OCI-LY1 (cell line): Measurements from ENCODE around the gene WFS1.

Experiments used
- H2AFZ ChIP-seq: fragments of 200-600 bp; sonication (generic), shearing (Covaris generic); 2 replicates; pipeline ENCODE4 v1.6.0; 2014; ENCODE audit warnings: antibody characterized with exemption, mild to moderate bottlenecking, low read length
- H3F3A ChIP-seq: fragments of 200-600 bp; sonication (generic), shearing (Covaris generic); 2 replicates; pipeline ENCODE4 v1.6.0; 2014; ENCODE audit warnings: mild to moderate bottlenecking, antibody characterized with exemption, low read length, moderate library complexity; ENCODE audit not compliant: insufficient read depth
- H3K27ac ChIP-seq: fragments of 200-600 bp; sonication (generic); 2 replicates; pipeline ENCODE4 v1.5.1; 2014; ENCODE audit warnings: low read length, mixed run types, mild to moderate bottlenecking, low read depth; ENCODE audit not compliant: poor library complexity, severe bottlenecking
- H3K27me3 ChIP-seq: fragments of 200-600 bp; sonication (generic); 2 replicates; pipeline ENCODE4 v1.6.0; 2014; ENCODE audit warnings: antibody characterized with exemption, mild to moderate bottlenecking, low read length, moderate library complexity; ENCODE audit not compliant: insufficient read depth
- H3K36me3 ChIP-seq: fragments of 200-600 bp; sonication (generic); 2 replicates; pipeline ENCODE4 v1.6.1; 2014; ENCODE audit warnings: mild to moderate bottlenecking, antibody characterized with exemption, low read length, moderate library complexity, mixed read lengths; ENCODE audit not compliant: insufficient read depth
- H3K4me1 ChIP-seq: fragments of 200-600 bp; sonication (generic); 2 replicates; pipeline ENCODE4 v1.5.1; 2014; ENCODE audit warnings: mild to moderate bottlenecking, low read length, moderate library complexity; ENCODE audit not compliant: insufficient read depth, severe bottlenecking
- H3K4me2 ChIP-seq: fragments of 200-600 bp; sonication (generic), shearing (Covaris generic); 2 replicates; pipeline ENCODE4 v1.6.1; 2014; ENCODE audit warnings: low read length
- H3K4me3 ChIP-seq: fragments of 200-600 bp; sonication (generic); 2 replicates; pipeline ENCODE4 v1.5.1; 2014; ENCODE audit warnings: low read length, low read depth, mild to moderate bottlenecking, mixed read lengths; ENCODE audit not compliant: poor library complexity, severe bottlenecking
- H3K79me2 ChIP-seq: fragments of 200-600 bp; shearing (Covaris generic); 2 replicates; pipeline ENCODE4 v1.6.1; 2016; ENCODE audit warnings: mixed run types, low read length, mixed read lengths; ENCODE audit not compliant: insufficient read depth
- H3K9ac ChIP-seq: fragments of 200-600 bp; sonication (generic), shearing (Covaris generic); 2 replicates; pipeline ENCODE4 v1.6.1; 2014; ENCODE audit warnings: mild to moderate bottlenecking, low read length, mixed read lengths
- H3K9me2 ChIP-seq: fragments of 200-600 bp; sonication (generic), shearing (Covaris generic); 2 replicates; pipeline ENCODE4 v1.6.1; 2014; ENCODE audit warnings: low read depth, mild to moderate bottlenecking, low read length, mixed read lengths
- H3K9me3 ChIP-seq: fragments of 200-600 bp; shearing (Covaris generic); 2 replicates; pipeline ENCODE4 v1.6.1; 2014; ENCODE audit warnings: low read length, mixed read lengths
- H4K20me1 ChIP-seq: fragments of 200-600 bp; sonication (generic), shearing (Covaris generic); 2 replicates; pipeline ENCODE4 v1.6.0; 2016; ENCODE audit warnings: mild to moderate bottlenecking, low read length; ENCODE audit not compliant: insufficient read depth
- CTCF ChIP-seq: fragments of 200-600 bp; sonication (generic), shearing (Covaris generic); IDR thresholded peaks from 2 replicates; pipeline ENCODE4 v1.5.1; 2017; ENCODE audit warnings: mild to moderate bottlenecking, antibody characterized with exemption, low read length, moderate library complexity, mixed read lengths
- EZH2 ChIP-seq: fragments of 200-600 bp; sonication (generic), shearing (Covaris generic); IDR thresholded peaks from 2 replicates; pipeline ENCODE4 v1.8.0; 2017; ENCODE audit warnings: borderline replicate concordance, mixed run types, mild to moderate bottlenecking, antibody characterized with exemption, low read length, moderate library complexity, mixed read lengths

The WFS1 gene

GRCh38 chr4:6343939-6344408, 74.3 kb downstream of the WFS1 start:
- Histone ChIP-seq H3K27ac (no peak overlapping the region), H3K36me3 (no peaks in the 10 kb centered on the region), H3K4me1 (no peaks in the 10 kb centered on the region), H3K9me2 (no peaks in the 10 kb centered on the region), H3K9ac (no peak overlapping the region), H2AFZ (no peak overlapping the region), H3K4me3 (no peak overlapping the region), H3K9me3 (no peaks in the 10 kb centered on the region), H3K27me3 (no peaks in the 10 kb centered on the region), H3K4me2 (no peak overlapping the region), H3K79me2 (no peaks in the 10 kb centered on the region), H3F3A (no peaks in the 10 kb centered on the region), H4K20me1 (no peaks in the 10 kb centered on the region)
- TF ChIP-seq CTCF (0 out of 2 replicates have a peak, but pooled peaks have one; percentile 8), EZH2 (no peak)

- Histone ChIP-seq H3K36me3 (no peaks in the 10 kb centered on the region), H3K27me3 (no peaks in the 10 kb centered on the region), H3K4me2 (no peak overlapping the region)
Measured at GRCh38 chr4:6345096-6345830, 75.6 kb downstream of the WFS1 start.

GRCh38 chr4:6345866-6346265, 76.2 kb downstream of the WFS1 start:
- H4K20me1 ChIP-seq, result no peaks in the 10 kb centered on the region
- no peak overlapping the region for H3K4me2 ChIP-seq
- H3K4me3 ChIP-seq, result no peak overlapping the region
- no peaks in the 10 kb centered on the region for H3K79me2 ChIP-seq
- no peak overlapping the region for H2AFZ ChIP-seq
- H3F3A ChIP-seq, result no peaks in the 10 kb centered on the region
- no peak overlapping the region for H3K27ac ChIP-seq
- no peaks in the 10 kb centered on the region for H3K4me1 ChIP-seq
- H3K36me3 ChIP-seq, result no peaks in the 10 kb centered on the region
- H3K9me3 ChIP-seq, result no peaks in the 10 kb centered on the region
- H3K27me3 ChIP-seq, result no peaks in the 10 kb centered on the region
- no peak for TF ChIP-seq EZH2
- TF ChIP-seq CTCF, result no peak
- no peaks in the 10 kb centered on the region for H3K9me2 ChIP-seq
- H3K9ac ChIP-seq, result no peak overlapping the region

More at GRCh38 chr4:6345096-6345830, 75.6 kb downstream of the WFS1 start:
- no peak overlapping the region for H3K4me3 ChIP-seq
- H3K79me2 ChIP-seq, result no peaks in the 10 kb centered on the region
- H3K9me3 ChIP-seq, result no peaks in the 10 kb centered on the region
- H3K9ac ChIP-seq, result no peak overlapping the region
- H3K9me2 ChIP-seq, result no peaks in the 10 kb centered on the region
- H3K27ac ChIP-seq, result no peak overlapping the region
- H3K4me1 ChIP-seq, result no peaks in the 10 kb centered on the region
- no peak overlapping the region for H2AFZ ChIP-seq
- TF ChIP-seq CTCF (no peak), EZH2 (no peak)
- no peaks in the 10 kb centered on the region for H4K20me1 ChIP-seq
- no peaks in the 10 kb centered on the region for H3F3A ChIP-seq
